ES-I3 (cell line): ENCODE measurements around the gene ASB5.

ENCODE experiments used
- H3K36me3 ChIP-seq: 2 replicates; pipeline ENCODE4 v1.6.1; 2013; ENCODE audit warnings: mild to moderate bottlenecking, low read length, control low read depth, moderate library complexity; ENCODE audit not compliant: insufficient read depth
- H3K4me1 ChIP-seq: 2 replicates; pipeline ENCODE4 v1.6.1; 2013; ENCODE audit warnings: mild to moderate bottlenecking, control low read depth, low read length; ENCODE audit not compliant: insufficient read depth
- H3K9ac ChIP-seq: 2 replicates; pipeline ENCODE4 v1.6.1; 2013; ENCODE audit warnings: low read depth, mild to moderate bottlenecking, low read length, moderate library complexity
- H3K9me3 ChIP-seq: 2 replicates; pipeline ENCODE4 v1.6.1; 2013; ENCODE audit warnings: mild to moderate bottlenecking, low read length, moderate library complexity; ENCODE audit not compliant: control insufficient read depth, insufficient read depth

ASB5 gene

DNA sequence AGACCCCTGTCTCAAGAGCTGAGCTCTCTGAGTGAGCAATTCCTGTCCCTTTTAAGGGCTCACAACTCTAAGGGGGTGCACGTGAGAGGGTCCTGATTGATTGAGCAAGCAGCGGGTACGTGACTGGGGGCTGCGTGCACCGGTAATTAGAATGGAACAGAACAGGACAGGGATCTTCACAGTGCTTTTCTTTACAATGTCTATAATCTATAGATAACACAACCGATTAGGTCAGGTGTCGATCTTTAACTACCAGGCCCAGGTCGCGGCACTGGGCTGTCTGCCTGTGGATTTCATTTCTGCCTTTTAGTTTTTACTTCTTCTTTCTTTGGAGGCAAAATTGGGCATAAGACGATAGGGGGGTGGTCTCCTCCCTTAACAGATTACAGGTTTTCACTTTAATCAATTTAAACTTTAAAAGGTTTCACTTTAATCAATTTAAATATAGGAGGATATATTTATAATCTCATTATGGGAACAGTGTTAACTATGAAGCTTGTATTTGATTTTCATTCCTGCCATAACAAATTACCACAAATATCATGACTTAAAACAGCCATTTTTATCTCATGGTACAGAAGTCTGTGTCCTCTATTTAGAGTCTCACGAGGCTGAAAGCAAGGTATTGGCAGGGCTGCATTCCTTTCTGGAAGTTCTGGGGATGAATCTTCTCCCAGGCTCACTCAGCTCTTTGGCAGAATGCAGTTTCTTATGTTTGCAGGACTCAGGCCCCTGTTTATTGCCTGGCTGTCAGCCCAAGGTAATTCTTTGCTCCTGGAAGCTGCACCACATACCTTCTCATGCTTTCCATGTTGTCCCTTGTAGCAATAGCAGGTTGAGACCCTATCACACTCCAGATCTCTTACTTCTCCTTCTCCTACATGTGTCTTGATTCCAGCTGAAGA is 78.9 kb downstream of the ASB5 start:
- Histone ChIP-seq H3K9me3 (no peaks in the 10 kb centered on the region), H3K36me3 (no peaks in the 10 kb centered on the region), H3K9ac (no peak overlapping the region), H3K4me1 (peaks cover 29% of the 10 kb centered on the region)

DNA sequence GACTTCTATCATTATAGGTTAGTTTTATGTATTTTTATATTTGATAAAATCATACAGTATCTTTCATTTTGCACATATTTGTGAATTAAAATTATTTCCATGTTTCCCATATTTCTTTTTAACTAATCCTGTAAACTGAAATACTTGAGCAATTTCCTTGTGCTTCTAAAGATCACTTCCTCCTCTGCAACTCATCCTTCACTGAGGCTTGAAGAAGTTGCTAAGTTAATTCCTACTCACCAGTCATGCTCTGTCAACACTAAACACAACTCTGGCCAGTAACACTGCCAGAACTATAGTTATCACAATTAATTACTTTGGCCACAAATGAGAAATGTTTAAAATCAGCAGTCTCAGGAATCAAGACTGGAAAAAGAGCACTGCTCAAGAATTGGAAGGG is 80.4 kb downstream of the ASB5 start:
- Histone ChIP-seq H3K36me3 (no peaks in the 10 kb centered on the region), H3K9me3 (no peaks in the 10 kb centered on the region), H3K9ac (no peak overlapping the region), H3K4me1 (peaks cover 29% of the 10 kb centered on the region)

DNA sequence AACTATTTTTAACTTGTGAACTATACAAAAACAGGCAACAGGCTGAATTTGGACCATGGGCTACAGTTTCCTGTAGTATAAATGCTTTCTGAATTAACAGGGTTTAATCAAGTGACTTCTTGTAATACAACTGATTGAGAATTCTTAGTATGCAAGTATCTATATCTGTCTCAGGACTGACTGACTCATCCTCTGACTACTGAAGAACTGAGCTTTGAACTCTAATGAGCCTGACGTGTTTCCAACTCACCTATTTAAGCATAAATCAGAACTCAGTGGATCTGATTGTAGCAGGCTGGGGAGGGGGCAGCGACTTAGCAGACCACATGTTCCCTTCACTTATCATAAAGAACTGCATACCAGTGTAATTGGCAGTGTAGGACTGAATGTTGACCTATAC is 81.4 kb downstream of the ASB5 start:
- H3K4me1 ChIP-seq: peaks cover 29% of the 10 kb centered on the region
- no peaks in the 10 kb centered on the region for H3K36me3 ChIP-seq
- H3K9ac ChIP-seq: no peak overlapping the region
- H3K9me3 ChIP-seq: no peaks in the 10 kb centered on the region

DNA sequence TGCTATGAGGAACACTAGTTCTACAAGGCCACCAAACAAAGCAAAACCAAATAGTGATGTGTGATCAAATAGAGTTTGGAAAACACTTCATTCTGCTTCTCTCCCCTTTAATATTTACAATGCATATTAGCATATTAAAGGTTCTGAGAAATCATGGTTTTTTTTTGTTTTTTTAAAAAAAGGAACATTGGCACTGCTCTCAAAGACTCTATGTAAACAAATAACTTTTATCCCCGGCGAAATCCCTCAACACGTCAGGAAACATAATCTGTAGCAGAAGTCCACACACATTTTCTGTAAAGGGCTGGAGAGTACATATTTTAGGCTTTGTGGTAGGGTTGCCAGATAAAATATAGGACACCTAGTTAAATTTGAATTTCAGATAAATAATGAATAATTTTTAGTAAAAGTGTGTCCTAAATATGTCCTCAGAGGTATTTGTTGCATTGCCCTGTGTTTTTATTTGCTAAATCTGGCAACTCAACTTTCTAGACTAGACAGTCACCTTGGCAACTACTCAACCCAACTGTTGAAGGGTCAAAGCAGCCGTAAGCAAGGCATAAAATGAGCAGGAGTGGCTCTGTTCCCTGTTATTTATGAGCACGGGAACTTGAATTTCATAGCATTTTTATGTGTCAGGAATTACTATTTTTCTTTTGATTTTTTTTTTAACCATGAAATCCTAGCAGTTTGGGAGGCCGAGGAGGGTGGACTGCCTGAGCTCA is 82.2 kb downstream of the ASB5 start:
- Histone ChIP-seq H3K9ac (peak overlapping the region; percentile 3; the same call in 1 of the 2 replicates), H3K36me3 (no peaks in the 10 kb centered on the region), H3K9me3 (no peaks in the 10 kb centered on the region), H3K4me1 (peaks cover 29% of the 10 kb centered on the region)

- no peaks in the 10 kb centered on the region for H3K9me3 ChIP-seq
These were observed 83.0 kb downstream of the ASB5 start for GRCh38 chr4:176186067-176186466.

DNA sequence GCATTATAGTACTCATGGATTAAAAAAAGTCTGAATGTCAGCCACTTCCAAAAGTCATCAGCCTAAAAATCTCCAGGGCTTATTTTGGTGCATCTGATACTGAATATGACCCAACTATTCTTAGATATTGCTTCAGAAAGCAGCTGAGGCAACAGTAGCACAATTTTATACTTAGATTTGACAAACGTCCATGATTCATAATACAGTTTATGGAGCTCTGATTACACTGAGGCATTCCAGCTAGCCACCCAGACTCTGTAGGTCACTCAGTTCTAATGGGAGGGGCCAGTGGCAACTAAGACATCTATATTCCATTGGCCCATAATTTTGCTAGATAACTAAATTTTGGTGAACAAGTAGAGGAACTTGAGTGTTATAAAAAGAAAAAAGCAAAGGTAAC is 84.0 kb downstream of the ASB5 start:
- H3K36me3 ChIP-seq: no peaks in the 10 kb centered on the region
- H3K9me3 ChIP-seq: no peaks in the 10 kb centered on the region
- peaks cover 23% of the 10 kb centered on the region for H3K4me1 ChIP-seq
- no peak overlapping the region for H3K9ac ChIP-seq

More at GRCh38 chr4:176186067-176186466, 83.0 kb downstream of the ASB5 start:
- Histone ChIP-seq H3K36me3 (no peaks in the 10 kb centered on the region), H3K9ac (peak overlapping the region; percentile 3; the same call in 1 of the 2 replicates), H3K4me1 (peaks cover 23% of the 10 kb centered on the region)
